Measurements from ENCODE around the gene ODF2.
"Not testable (repeated sequence)": the region's sequence is repeated elsewhere in the genome, so short reads cannot be mapped to it uniquely, and the experiment has no call there.

ODF2 gene

GRCh38 chr9:128485414-128485855, 29.6 kb downstream of the ODF2 start:
- DNase-seq, result no peak

GRCh38 chr9:128486201-128486600, 30.4 kb downstream of the ODF2 start:
- DNase-seq, result no peak

GRCh38 chr9:128493424-128493823, 37.6 kb downstream of the ODF2 start:
- DNase-seq, result no peak

- peak; percentile 87 for DNase-seq
Measured at GRCh38 chr9:128494108-128494745, 38.4 kb downstream of the ODF2 start.

GRCh38 chr9:128494746-128495129, 38.9 kb downstream of the ODF2 start:
- DNase-seq, result peak; percentile 28

GRCh38 chr9:128495296-128495695, 39.5 kb downstream of the ODF2 start:
- DNase-seq, result no peak

GRCh38 chr9:128495804-128496417, 40.1 kb downstream of the ODF2 start:
- DNase-seq, result no peak

- DNase-seq, result no peak
Measured at GRCh38 chr9:128497824-128498610, 42.2 kb downstream of the ODF2 start.

- DNase-seq, result no peak
Measured at GRCh38 chr9:128498911-128499310, 43.1 kb downstream of the ODF2 start.

- no peak for DNase-seq
Measured at GRCh38 chr9:128499920-128500319, 44.1 kb downstream of the ODF2 start.

- not testable (repeated sequence) for DNase-seq
Measured at GRCh38 chr9:128503415-128503825, 47.6 kb downstream of the ODF2 start.

- DNase-seq, result no peak
Measured at GRCh38 chr9:128503870-128504269, 48.1 kb downstream of the ODF2 start.

GRCh38 chr9:128504485-128505413, 48.9 kb downstream of the ODF2 start, which contains the start of gene GLE1:
TSS of gene GLE1 (plus strand) at chr9:128504719. CDS start at chr9:128504806, 87 bp downstream.
- DNase-seq, result peak; percentile 87

- no peak for DNase-seq
Measured at GRCh38 chr9:128505414-128505765, 49.6 kb downstream of the ODF2 start.

- not testable (repeated sequence) for DNase-seq
Measured at GRCh38 chr9:128505906-128506305, 50.1 kb downstream of the ODF2 start.

GRCh38 chr9:128512820-128513219, 57.0 kb downstream of the ODF2 start:
- no peak for DNase-seq

GRCh38 chr9:128521956-128522355, 66.2 kb downstream of the ODF2 start:
- no peak for DNase-seq

GRCh38 chr9:128523199-128523925, 67.6 kb downstream of the ODF2 start:
- no peak for DNase-seq

- no peak for DNase-seq
Measured at GRCh38 chr9:128526720-128527119, 70.9 kb downstream of the ODF2 start.

GRCh38 chr9:128528445-128529160, 72.8 kb downstream of the ODF2 start:
- no peak for DNase-seq

GRCh38 chr9:128529191-128529590, 73.4 kb downstream of the ODF2 start:
- DNase-seq, result no peak

Data from NCI-H146 (cell line).